ENCODE data around the gene HOXA3. TPM values are rescaled to one million over a fixed set of nuclear protein-coding genes. Genes with fewer than 3 reads are reported as not detected.

The HOXA3 gene
- total RNA-seq, 4 donors from 2014 or later: 10.2 to 16.6 (median 13.8) TPM

DNA sequence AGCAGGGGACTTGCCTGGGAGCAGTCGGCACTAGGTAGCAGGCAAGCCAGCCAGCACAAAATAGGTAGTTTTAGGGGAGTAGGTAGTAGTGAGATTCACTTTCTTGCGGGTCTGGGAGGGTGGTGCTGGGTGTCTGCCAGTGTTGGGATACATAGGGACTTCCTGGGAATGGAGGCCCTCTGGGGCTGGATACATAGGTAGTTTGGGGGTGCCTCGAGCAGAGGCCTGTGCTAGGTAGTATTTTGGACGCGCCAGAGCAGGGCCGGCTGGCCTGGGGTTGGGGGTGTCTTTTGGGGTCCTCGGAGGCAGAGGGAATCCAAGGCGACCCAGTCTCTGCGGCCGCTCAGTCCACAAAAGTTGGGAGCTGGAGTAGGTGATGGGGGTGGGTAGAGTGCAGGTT lies 2.0 kb upstream of the HOXA3 start:
- H3K4me1 ChIP-seq: peaks cover 45 to 73% (median 60%) of the 10 kb centered on the region in 4 donors
- intact Hi-C loops (cut with DNase I): loop anchor here (10.0 kb wide), 1 partner anchor 1260 kb away; no protein-coding TSS in a partner anchor

DNA sequence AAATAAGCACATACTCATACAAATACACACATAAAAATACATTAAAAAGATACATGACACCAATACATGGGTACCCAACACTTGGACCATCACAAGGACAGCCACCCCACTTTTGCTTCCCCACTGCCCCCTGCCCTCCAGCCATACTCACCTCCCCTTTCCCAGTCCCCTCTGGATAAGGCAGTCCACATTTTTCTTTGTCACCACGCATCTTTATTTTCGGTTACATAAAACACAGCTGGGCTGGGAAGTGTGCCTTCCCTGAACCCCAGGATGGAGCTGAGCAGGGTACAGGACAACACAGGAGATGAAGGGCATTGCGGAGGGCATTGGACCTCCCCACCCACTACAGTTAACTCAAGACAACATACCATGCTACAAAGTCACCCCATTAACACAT lies 1.1 kb upstream of the HOXA3 start:
- Histone ChIP-seq H3K27ac (replicated peaks in 1 of 4) (no peak overlapping the region), H3K4me1 (peaks cover 45 to 70% (median 59%) of the 10 kb centered on the region in 4 donors), H3K36me3 (no peaks in the 10 kb centered on the region), H3K4me3 (no peak overlapping the region), H3K9me3 (no peaks in the 10 kb centered on the region), H3K27me3 (peaks cover 38 to 95% (median 73%) of the 10 kb centered on the region in 4 donors)
- no peak for TF ChIP-seq POLR2AphosphoS5 (IDR thresholded peaks at IDR 0.05)
- TF ChIP-seq POLR2A (IDR thresholded peaks at IDR 0.05; ENCODE audit: low read depth): no peak
- intact Hi-C loops (cut with DNase I): loop anchor here (10.0 kb wide), 1 partner anchor 1259 kb away; no protein-coding TSS in a partner anchor
- WGBS: 44% methylated on average over 3 of the region's 3 CpGs
- DNase-seq (ENCODE audit: extremely low spot score): no peak

More for the DNA sequence above, 2.0 kb upstream of the HOXA3 start:
- 49% methylated on average over 9 of the region's 10 CpGs for WGBS
- Histone ChIP-seq H3K27me3 (peaks cover 38 to 95% (median 81%) of the 10 kb centered on the region in 4 donors), H3K27ac (replicated peaks in 1 of 4) (no peak overlapping the region), H3K36me3 (no peaks in the 10 kb centered on the region), H3K4me3 (no peak overlapping the region), H3K9me3 (no peaks in the 10 kb centered on the region)
- no peak for DNase-seq (ENCODE audit: extremely low spot score)
- TF ChIP-seq EP300 (IDR thresholded peaks at IDR 0.05) (no peak), POLR2AphosphoS5 (IDR thresholded peaks at IDR 0.05) (no peak), POLR2A (IDR thresholded peaks at IDR 0.05; ENCODE audit: low read depth) (no peak)
- TF ChIP-seq, protein P1, sequence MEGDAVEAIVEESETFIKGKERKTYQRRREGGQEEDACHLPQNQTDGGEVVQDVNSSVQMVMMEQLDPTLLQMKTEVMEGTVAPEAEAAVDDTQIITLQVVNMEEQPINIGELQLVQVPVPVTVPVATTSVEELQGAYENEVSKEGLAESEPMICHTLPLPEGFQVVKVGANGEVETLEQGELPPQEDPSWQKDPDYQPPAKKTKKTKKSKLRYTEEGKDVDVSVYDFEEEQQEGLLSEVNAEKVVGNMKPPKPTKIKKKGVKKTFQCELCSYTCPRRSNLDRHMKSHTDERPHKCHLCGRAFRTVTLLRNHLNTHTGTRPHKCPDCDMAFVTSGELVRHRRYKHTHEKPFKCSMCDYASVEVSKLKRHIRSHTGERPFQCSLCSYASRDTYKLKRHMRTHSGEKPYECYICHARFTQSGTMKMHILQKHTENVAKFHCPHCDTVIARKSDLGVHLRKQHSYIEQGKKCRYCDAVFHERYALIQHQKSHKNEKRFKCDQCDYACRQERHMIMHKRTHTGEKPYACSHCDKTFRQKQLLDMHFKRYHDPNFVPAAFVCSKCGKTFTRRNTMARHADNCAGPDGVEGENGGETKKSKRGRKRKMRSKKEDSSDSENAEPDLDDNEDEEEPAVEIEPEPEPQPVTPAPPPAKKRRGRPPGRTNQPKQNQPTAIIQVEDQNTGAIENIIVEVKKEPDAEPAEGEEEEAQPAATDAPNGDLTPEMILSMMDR (IDR thresholded peaks at IDR 0.05): no peak

DNA sequence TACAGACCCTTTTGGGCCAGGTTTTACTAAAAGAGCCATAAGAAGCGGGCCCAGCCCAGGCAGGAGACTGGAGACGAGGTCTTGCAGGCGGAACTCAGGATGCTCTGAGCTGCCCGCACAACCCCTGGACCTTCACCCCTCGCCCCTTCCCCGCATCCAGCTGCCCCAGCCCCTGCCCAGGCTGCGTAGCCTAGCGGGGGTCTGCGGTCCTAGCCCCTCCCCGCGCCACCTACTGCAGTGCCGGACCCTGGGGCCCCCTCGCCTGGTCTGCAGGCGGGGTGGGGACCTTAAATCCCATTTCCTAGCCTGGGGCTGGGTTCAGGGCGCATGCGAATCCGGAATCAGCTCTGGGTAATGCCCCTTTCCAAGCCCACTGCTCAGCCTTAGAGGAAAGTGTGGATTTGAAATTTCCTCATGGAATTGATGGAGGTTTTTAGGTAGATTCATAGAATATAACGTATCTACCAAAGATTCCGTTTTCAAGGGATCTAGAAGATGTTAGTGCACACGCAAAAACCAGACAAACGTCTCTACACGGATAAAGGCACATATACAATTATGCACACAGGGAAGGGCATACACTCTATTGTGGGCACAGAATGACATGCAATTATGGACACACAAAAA lies 546 bp upstream of the HOXA3 start:
- no peak for DNase-seq (ENCODE audit: extremely low spot score)
- intact Hi-C loops (cut with DNase I): loop anchor here (10.0 kb wide), 1 partner anchor 1258 kb away; no protein-coding TSS in a partner anchor
- Histone ChIP-seq H3K36me3 (no peaks in the 10 kb centered on the region), H3K4me1 (peaks cover 51 to 68% (median 62%) of the 10 kb centered on the region in 4 donors), H3K27me3 (peaks cover 40 to 95% (median 68%) of the 10 kb centered on the region in 4 donors), H3K9me3 (no peaks in the 10 kb centered on the region), H3K4me3 (peak overlapping the region in 3 of 4 donors; percentile 42 to 58 (median 46)), H3K27ac (replicated peaks in 1 of 4) (peak overlapping the region in 1 of 4 donors; percentile 28)
- TF ChIP-seq, protein P1 (IDR thresholded peaks at IDR 0.05): no peak
- TF ChIP-seq POLR2AphosphoS5 (IDR thresholded peaks at IDR 0.05): no peak
- no peak for TF ChIP-seq POLR2A (IDR thresholded peaks at IDR 0.05; ENCODE audit: low read depth)
- no peak for TF ChIP-seq EP300 (IDR thresholded peaks at IDR 0.05)
- 40% methylated on average over 21 of the region's 22 CpGs for WGBS

DNA sequence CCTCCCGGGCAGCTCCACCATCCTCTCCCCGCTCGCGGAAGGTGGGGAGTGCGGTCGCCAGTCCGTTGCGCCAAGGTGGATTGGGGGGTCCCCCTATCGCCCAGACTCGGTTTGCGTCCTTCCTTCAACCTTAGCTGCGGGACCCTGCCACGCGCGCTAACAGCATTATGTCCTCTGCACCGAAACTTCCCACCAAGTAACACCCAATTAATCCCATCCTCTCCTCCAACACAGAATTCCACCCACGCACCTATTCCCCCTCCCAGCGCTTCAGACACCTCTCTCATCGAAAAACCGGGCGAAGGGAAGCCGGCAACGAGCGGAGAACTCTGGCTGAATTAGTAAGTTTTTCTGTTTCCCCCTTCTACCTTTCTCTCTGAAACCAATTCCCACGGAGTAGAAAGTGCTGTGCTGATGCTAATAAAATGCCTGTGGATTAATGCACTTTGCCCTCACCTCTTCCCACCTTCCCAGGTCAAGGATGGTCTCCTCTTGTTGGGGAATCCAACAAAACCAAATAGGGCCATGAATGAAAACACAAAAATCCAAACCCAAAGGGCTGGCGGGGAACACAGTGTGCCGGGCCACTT lies 947 bp downstream of the HOXA3 start:
- intact Hi-C loops (cut with DNase I): loop anchor here (10.0 kb wide), 1 partner anchor 1257 kb away; no protein-coding TSS in a partner anchor
- H3K27me3 ChIP-seq: peaks cover 35 to 95% (median 59%) of the 10 kb centered on the region in 4 donors
- DNase-seq (ENCODE audit: extremely low spot score): no peak

More for the DNA sequence above, 947 bp downstream of the HOXA3 start:
- WGBS: 12% methylated on average over 15 of the region's 27 CpGs
- Histone ChIP-seq H3K9me3 (no peaks in the 10 kb centered on the region), H3K36me3 (no peaks in the 10 kb centered on the region), H3K4me1 (peaks cover 52 to 64% (median 60%) of the 10 kb centered on the region in 4 donors), H3K27ac (replicated peaks in 1 of 4) (peak overlapping the region in 3 of 4 donors; percentile 1 to 21 (median 10)), H3K4me3 (peak overlapping the region; percentile 41 to 58 (median 44))
- TF ChIP-seq, protein P1 (IDR thresholded peaks at IDR 0.05): no peak
- TF ChIP-seq POLR2AphosphoS5 (IDR thresholded peaks at IDR 0.05): no peak
- TF ChIP-seq EP300 (IDR thresholded peaks at IDR 0.05): no peak
- TF ChIP-seq POLR2A (IDR thresholded peaks at IDR 0.05; ENCODE audit: low read depth): no peak

Data from esophagus muscularis mucosa (tissue), 4 donors.